NCI-H510A treated with DMSO at 0.1 percent for 48 hours (cell line): ENCODE data around the gene TPM4.
A peak's percentile ranks its signal among the peaks of the same experiment; 100 is the strongest.
"Not testable (repeated sequence)": the region's sequence is repeated elsewhere in the genome, so short reads cannot be mapped to it uniquely, and the experiment has no call there.

Source experiments
- DNase-seq: peaks from one replicate; lab custom pipeline; 2025; lab: John Stamatoyannopoulos, UW

The TPM4 gene

DNA sequence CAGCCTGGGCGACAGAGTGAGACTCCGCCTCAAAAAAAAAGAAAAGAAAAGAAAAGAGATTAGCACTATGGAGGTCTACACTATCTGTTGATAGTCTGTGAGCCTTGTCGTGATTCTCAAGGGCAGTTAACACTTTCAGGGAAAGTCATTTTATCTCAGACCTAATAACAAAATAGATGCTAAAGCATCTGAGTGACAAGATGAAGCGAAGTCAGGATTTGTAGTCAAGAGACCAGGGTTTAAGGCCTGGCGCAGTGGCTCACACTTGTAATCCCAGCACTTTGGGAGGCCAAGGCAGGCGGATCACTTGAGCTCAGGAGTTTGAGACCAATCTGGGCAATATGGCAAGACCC lies 22.1 kb downstream of the TPM4 start:
- no peak for DNase-seq

DNA sequence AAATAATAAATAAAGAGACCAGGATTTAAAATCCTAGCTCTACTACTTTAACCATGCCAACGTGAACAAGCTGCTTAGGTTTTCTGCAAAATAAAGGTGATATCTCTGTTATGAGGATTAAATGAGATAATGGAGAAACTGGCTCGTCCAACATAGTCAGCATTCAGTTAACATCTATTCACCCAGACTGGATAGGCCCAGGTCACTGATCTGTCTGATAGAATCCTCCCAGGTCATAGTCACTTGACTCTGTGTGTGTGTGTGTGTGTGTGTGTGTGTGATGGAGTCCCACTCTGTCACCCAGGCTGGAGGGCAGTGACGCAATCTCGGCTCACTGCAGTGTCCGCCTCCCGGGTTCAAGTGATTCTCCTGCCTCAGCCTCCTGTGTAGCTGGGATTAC lies 22.5 kb downstream of the TPM4 start:
- no peak for DNase-seq

DNA sequence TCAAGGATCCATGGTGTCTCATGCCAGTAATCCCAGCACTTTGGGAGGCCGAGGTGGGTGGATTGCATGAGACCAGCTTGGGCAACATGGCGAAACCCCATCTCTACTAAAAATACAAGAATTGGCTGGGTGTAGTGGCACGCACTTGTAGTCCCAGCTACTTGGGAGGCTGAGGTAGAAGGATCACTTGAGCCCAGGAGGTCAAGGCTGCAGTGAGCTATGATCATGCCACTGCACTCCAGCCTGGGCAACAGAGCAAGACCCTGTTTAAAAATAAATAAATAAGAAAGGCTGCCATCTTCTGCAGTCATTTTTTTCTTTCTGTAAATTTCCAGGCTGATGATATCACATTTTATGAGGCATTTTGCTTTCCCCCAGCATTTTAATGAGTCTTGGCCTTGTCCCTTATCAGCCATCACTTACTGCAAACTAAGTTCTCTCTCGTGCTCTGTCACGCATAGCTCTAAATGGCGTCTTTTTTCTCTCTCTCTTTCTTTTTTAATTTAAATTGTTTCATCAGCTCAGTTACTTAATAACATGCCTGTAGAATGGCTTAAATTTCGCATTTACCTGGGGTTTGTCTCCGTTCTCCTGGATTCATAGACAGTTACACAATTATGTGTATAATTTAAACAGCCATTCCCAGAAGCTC lies 23.1 kb downstream of the TPM4 start:
- not testable (repeated sequence) for DNase-seq

GRCh38 chr19:16100524-16100923 lies 24.2 kb downstream of the TPM4 start:
- DNase-seq: no peak

DNA sequence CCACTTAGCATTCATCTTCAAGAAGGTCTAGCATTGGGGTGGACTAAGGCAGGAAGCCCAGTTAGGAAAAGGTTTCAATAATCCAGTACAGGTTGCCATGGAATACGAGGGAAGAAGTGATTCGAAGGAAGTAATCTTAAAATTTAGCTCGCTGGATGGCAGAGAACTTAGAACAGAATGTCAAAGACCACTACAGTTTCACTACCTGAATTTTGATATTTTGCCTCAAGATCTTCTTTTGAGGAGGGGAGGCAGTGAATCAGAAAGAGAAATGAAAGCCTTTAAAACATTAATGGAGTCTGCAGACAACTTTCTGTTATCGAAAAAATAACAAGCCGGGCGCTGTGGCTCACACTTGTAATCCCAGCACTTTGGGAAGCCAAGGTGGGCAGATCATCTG lies 28.4 kb downstream of the TPM4 start:
- no peak for DNase-seq

DNA sequence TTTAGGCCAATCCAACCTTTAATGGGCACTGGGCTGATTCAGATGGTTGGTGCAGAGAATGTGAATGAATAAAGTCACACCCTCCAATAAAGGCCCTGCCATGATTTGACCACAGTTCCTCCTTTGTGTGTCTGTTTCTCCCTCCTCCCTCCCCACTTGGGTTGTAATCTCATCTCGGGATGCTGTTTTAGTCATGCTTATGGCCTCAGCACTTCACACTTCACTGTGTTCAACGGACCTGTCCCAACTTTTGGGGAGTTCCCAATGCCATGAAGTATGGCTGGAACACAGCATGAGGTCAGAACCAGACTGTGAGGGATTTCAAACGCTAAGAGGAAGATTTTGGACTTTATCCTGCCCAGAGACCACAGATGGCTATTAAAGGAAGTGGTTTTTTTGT lies 29.8 kb downstream of the TPM4 start:
- DNase-seq: no peak

DNA sequence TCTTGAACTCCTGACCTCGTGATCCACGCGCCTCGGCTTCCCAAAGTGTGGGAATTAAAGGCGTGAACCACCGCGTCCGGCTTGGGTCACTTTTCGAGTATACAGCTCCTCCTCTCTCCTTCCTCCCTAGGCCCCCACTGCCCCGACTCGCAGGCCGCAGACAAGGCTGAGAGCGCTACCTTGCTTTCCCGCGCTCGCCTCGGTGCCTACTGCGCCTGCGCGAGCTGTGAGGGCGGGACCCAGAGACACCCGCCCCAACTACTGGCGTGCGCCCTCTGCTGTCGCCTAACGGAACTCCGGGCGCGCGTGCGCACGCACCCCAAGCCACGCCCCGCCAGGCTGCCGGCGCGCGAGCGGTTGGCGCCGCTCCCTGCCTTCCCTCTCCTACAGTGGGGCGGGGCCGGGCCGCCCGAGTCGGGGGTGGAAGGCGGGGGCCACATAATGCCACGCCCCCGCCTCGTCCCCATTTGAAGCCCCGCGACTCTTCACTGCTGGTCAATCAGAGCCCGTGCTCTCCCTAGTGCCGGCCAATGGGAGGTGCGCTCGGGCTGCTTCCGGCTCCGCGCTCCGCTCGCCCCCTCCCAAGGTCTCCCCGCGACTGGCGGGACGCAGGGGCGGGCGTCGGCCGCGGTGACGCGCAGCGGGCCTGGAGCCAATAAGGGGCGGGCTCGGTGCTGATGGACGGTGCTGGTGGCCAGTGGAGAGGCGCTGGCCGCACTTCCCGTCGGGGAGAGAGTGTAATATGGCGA lies 35.0 kb downstream of the TPM4 start, which contains the start of gene RAB8A:
Gene RAB8A (plus strand): TSS at position 730 of the 749 bp plus-strand sequence. CDS start 13 bp downstream, at position 743.
- peak; percentile 99 for DNase-seq

GRCh38 chr19:16111909-16112752 lies 35.8 kb downstream of the TPM4 start:
- no peak for DNase-seq

GRCh38 chr19:16112778-16113177 lies 36.5 kb downstream of the TPM4 start:
- no peak for DNase-seq

GRCh38 chr19:16113727-16114126 lies 37.4 kb downstream of the TPM4 start:
- no peak for DNase-seq

DNA sequence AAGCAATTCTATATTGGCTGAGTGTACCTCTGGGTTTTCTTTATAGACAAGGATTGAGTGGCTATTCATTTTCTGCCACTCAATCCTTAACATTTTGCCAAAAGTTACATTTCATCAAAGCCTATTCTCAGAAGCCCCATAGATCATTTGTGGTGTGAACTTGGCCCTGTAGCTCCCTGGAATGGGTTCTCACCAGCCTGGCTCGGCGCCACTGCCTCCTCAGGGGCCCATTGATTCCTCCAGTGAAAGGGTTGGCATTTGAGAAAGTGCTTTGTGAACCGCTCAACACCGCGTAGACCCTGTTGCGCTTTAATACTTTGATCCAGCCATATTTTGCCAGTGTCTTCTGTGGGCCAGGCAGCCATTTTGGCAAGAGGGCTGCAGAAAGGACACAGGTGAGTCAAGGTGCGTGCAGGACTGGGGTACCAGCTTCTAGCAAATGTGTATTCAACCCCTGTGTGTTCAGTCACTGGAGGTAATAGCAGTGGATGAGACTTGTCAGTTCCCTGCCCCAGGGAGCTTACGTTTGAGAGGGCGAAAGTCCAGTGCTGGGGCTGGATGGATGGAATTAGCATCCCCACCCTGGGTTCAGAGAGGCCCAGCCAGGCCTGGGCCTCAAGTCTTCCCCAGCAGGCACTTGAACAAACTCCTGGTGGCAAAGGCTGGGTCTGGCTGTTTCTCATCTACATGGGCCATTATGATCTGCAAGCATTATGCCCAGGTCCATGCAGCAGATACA lies 39.2 kb downstream of the TPM4 start:
- no peak for DNase-seq

GRCh38 chr19:16116067-16116466 lies 39.8 kb downstream of the TPM4 start:
- no peak for DNase-seq

- no peak for DNase-seq
Measured at GRCh38 chr19:16117594-16118033, 41.3 kb downstream of the TPM4 start.

- DNase-seq: no peak
Measured at GRCh38 chr19:16118489-16119033, 42.3 kb downstream of the TPM4 start.

DNA sequence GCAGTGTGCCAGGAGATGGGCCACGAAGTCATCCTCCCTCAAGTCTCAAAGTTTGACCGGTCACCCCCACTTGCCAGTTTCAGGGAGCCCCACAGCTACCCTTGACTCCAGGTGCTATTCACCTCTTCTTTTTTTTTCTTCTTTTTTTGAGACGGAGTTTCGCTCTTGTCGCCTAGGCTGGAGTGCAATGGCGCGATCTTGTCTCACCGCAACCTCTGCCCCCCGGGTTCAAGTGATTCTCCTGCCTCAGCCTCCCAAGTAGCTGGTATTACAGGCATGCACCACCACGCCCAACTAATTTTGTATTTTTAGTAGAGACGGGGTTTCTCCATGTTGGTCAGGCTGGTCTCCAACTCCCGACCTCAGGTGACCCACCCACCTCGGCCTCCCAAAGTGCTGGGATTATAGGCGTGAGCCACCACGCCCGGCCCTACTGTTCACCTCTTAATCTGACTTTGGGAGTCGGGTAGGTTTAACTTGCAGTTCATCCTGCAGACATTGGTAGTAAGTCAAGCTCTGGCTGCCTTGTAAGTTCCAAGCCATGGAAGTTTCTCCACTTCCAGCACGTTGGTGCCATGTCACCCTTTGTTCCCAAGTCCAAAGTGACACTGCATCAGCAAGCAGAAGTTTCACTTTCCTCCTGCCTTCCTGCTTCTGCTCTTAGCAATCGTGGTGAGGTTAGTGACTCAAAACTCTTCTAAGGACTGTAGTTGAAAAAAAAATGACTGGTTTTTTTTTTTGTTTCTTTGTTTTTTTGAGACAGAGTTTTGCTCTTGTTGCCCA lies 43.0 kb downstream of the TPM4 start:
- not testable (repeated sequence) for DNase-seq

- no peak for DNase-seq
Measured at GRCh38 chr19:16121141-16121540, 44.8 kb downstream of the TPM4 start.

GRCh38 chr19:16121967-16122366 lies 45.7 kb downstream of the TPM4 start:
- no peak for DNase-seq

- no peak for DNase-seq
Measured at GRCh38 chr19:16124953-16125352, 48.7 kb downstream of the TPM4 start.

GRCh38 chr19:16125737-16126495 lies 49.6 kb downstream of the TPM4 start:
- no peak for DNase-seq

DNA sequence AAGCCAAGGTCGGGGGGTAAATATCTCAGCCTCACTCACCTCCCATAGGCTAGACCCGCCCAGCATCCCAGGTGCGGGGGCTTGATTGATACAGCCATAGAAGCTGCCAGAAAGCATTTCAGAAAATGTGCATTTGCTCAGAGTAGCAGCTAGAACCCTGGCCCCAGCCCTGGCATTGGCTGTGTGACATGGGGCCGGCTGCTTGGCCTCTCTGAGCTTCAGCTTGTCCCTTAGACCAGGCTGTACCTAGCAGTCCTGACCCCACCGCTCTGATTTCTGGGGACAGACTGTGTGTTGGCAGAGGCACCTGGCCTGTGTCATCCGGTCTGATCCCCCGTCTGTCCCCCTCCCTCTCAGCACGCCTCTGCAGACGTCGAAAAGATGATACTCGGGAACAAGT lies 50.8 kb downstream of the TPM4 start:
- DNase-seq: no peak
